HG02763 (cell line): ENCODE results near the gene FSCN2.

Experiments
- ATAC-seq: cut with Tn5 transposase; IDR thresholded peaks from one replicate; pipeline ENCODE4 v1.9.1; 2021; ENCODE audit warnings: mild to moderate bottlenecking, moderate library complexity; ENCODE audit not compliant: unreplicated experiment

Gene FSCN2

GRCh38 chr17:81538651-81539570, 10.7 kb downstream of the FSCN2 start:
- ATAC-seq, result no peak

- ATAC-seq, result no peak
Observed at GRCh38 chr17:81539571-81539900, 11.4 kb downstream of the FSCN2 start.

- no peak for ATAC-seq
Observed at GRCh38 chr17:81539961-81540675, 11.9 kb downstream of the FSCN2 start.

DNA sequence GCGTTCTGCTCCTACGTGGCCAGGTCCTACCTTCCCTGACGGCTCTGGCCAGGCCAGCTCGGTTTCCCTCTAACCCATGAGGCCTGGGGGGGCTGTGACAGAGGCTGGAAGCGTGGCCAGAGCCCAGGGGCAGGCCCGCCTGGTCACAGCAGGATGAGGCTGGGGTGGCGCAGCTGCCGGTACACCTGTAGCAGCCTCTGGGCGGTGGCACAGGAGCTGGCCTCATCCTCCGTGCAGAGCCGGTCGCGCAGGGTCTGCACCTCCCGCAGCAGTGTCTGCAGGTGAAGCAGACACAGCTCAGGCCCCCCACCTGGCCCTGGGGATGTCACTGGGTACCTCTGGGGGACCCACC, 12.5 kb downstream of the FSCN2 start:
- ATAC-seq, result no peak

DNA sequence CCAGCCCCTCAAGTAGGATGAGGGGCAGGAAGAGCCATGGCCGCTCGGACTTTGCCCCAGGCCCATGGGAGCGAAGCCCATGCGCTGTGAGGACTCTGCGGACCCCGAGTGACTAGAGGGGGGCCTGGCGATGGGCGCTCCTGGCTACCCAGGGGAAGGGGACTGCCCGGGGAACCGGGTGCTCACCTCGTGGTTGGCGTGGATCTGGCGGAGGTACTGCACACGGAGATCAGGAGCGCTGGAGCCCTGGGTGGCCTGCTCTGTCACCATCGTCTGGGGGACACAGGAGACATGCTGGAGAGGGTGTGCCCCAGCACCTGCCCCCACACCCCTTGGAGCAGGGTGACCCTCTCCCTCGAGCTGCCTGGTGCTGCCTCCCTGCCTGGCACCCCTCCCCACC, 12.9 kb downstream of the FSCN2 start:
- ATAC-seq, result no peak

DNA sequence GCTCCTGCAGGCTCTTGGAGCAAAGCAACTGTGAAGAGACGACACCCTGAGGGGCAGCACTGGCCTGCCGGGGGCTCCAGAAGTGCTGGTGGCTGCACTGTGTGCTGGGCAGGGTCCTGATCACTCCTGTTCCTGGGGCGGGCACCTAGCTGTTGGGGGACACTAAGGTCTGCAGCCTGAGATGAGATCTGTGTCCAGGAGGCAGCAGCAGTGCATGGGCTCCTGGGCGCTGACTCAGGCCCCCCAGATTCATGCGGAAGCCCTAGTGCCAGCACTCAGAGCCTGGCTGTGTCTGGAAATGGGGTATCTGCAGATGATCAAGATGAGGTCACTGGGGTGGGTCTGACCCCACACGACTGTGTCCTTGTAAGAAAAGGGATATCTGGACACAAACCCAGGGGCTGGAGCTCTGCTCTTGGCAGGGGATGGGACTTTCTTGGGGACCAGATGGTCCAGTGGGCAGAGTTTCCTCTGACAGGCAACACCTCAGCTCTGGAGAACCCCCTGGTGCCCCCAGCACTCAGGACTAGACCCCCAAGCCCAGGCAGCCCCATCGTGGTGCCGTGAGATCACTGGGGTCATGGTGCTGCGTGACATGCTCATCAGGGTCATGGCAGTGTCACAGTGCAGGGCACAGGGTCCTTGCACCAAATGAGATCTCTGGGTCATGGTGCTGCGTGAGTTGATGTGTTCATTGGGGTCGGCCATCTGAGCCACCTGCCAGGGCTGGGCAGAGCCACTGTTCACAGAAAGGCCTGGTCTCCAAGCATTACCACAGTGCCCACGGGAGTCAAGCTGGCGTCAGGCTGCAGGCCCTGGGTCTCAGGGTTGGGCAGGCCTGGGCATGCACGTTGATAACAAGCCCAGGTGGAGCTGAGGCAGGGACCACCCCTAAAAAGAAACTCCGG, 14.5 kb downstream of the FSCN2 start:
- no peak for ATAC-seq

GRCh38 chr17:81543339-81543675, 15.1 kb downstream of the FSCN2 start:
- ATAC-seq, result no peak

DNA sequence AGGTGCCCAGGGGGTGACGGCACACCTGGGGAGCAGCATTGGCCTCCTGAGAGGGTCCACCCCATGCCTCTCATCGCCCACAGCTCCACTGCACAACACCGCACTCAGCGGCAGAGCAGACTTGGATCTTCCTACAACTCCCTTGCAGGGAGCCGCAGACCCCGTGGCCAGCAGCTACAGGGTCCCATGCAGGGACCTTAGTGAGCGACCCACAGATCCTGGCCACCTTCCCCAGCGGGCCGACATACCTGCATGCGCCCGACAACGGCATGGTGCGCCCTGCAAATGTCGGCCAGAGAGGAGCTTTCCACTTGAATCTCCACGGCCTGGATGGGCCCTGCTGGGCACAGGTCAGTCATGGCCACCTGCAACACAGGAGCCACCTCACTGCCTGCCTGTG, 15.6 kb downstream of the FSCN2 start:
- ATAC-seq, result no peak

DNA sequence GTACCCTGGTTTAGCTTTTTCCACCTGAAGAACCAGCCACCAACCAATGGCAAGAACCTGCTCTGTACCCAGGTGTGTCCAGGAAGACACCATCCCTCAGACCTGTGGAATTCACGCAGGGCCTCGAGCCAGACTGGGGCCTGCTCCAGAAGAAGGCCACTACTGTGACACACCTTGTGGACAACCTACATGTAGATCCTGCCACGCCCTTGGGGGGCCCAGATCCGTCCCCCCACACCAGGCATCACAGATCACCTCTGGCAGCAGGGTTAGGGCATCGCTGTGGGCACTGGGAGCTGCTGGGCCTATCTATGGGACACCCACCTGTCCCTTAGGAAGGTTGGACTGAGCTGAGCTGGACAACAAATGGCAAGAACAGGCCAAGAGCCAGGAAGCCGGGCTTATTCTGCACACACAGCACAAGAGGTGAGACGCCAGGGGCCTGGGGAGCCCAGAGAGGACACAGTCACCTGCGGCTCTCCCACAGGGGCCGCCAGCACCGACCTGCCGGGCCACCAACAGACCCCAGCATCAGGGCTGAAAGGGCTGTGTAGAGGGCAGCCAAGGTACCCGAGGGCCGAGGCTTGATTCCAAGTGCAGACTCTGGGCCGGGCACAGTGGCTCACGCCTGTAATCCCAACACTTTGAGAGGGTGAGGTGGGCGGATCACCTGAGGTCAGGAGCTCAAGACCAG, 16.3 kb downstream of the FSCN2 start:
- ATAC-seq, result no peak

GRCh38 chr17:81545160-81545949, 17.2 kb downstream of the FSCN2 start:
- no peak for ATAC-seq

GRCh38 chr17:81546906-81547613, 18.9 kb downstream of the FSCN2 start:
- ATAC-seq, result no peak

DNA sequence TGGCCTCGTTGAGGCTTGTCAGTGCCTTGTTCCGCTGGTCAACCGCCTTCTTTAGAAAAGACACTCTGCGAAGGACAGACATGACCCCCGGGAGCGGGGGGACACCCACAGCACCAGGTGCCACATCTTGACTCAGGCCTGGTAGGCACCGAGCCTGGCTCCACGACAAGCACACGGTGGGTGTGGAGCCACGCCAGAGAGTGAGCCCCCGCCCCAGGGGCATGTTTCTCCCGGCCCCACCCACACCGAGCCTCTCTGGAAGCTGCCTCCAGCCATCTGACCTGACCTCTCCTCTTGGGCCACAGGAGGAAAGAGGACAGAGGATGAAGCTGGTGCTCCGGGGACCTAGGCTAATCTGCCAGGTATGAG, 19.4 kb downstream of the FSCN2 start:
- no peak for ATAC-seq

- no peak for ATAC-seq
Observed at GRCh38 chr17:81549031-81549557, 20.9 kb downstream of the FSCN2 start.

GRCh38 chr17:81549826-81550225, 21.6 kb downstream of the FSCN2 start:
- ATAC-seq, result no peak

DNA sequence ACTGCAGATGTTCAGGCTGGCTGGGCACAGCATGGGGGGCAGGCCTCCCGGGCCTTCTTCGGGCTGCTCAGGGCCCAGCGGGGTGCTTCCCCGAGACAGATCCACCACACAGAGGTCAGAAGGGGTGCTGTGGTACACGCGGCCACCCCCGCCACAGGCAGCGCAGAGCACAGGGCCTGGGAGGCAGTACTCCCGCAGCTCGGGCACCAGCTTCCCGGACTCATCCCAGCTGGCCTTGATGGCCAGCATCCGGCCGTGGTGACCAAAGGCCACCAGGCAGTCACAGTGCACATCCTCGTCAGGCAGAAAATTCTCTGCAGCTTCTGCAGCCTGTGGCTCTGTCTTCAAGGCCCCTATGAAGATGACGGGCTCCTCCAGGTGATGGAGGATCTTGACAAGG, 22.1 kb downstream of the FSCN2 start:
- ATAC-seq, result no peak

DNA sequence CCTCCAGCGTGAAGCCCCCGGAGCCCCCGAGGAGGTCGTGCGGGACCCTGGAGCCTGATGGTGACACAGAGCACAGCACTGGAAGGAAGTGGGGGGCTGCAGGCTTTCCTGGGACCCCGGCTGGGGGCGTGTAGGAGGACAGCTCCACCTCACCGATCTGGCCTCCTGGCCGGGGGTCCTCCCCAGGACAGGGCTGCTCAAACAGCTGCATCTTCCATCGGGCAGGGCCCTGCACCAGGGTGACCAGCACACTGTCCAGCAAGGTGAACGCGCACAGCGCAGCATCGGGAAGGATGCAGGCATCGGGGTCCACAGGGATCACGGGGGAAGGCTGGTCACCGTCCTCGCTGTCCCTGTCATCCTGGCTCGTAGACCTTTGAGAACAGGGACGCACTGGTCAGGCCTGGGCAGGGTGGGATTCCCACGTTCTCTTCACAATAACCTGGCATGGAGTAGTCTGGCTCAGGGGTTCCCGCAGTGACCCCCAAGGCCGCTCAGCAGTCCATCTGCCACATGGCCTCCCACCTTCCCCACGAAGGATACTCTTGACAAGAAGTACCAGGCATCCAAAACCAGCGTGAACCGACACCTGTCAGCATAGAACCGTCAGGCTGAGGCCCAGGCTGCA, 22.8 kb downstream of the FSCN2 start:
- no peak for ATAC-seq

- ATAC-seq, result no peak
Observed at GRCh38 chr17:81551458-81552243, 23.5 kb downstream of the FSCN2 start.
